HG03457 (cell line): ENCODE data around the gene DTL.
"Not testable (repeated sequence)": the region's sequence is repeated elsewhere in the genome, so short reads cannot be mapped to it uniquely, and the experiment has no call there.

Experiments used
- ATAC-seq: cut with Tn5 transposase; IDR thresholded peaks from one replicate; pipeline ENCODE4 v1.9.1; 2021; ENCODE audit warnings: moderate number of reproducible peaks; ENCODE audit not compliant: unreplicated experiment

The DTL gene, protein sequence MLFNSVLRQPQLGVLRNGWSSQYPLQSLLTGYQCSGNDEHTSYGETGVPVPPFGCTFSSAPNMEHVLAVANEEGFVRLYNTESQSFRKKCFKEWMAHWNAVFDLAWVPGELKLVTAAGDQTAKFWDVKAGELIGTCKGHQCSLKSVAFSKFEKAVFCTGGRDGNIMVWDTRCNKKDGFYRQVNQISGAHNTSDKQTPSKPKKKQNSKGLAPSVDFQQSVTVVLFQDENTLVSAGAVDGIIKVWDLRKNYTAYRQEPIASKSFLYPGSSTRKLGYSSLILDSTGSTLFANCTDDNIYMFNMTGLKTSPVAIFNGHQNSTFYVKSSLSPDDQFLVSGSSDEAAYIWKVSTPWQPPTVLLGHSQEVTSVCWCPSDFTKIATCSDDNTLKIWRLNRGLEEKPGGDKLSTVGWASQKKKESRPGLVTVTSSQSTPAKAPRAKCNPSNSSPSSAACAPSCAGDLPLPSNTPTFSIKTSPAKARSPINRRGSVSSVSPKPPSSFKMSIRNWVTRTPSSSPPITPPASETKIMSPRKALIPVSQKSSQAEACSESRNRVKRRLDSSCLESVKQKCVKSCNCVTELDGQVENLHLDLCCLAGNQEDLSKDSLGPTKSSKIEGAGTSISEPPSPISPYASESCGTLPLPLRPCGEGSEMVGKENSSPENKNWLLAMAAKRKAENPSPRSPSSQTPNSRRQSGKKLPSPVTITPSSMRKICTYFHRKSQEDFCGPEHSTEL

DNA sequence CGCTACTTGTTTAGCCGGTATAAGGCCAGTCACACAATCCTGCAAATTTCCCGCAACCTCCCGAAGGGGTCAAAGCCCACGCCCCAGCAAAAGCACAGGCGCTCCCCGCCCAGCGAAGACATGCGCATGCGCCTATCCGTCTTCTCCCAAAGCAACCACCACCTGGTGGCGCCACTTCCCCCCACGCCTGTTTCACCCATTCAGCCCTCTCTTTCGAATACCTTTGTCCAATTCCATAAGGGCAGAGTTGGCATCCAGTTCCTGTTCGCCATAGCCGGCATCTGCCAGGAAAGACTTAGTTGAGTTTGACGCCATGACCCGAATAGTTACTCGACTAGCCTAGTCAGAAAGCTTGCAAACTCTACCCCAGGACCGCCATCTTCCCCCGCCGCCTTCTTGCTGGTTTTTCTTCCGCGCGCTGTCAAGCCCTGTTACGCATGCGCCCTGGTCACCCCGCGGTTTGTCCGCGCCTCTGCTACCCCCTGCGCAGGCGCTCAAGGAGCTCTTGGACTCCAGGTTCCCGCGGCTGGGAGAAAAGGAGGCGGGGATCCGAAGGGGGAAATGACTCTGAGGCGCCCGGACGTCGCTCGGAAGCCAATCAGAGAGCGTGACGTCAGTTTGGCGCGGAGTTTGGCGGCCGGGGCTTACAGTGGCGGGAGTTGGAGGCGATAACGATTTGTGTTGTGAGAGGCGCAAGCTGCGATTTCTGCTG lies at the start of gene DTL, which contains the start of gene INTS7:
Gene DTL (plus strand): TSS at position 626 of the 712 bp plus-strand sequence. CDS start 143 bp downstream, outside the sequence.
Gene INTS7 (minus strand): TSS at position 435 of the 712 bp plus-strand sequence. CDS start 120 bp downstream, at position 315.
- peak; percentile 66 for ATAC-seq

DNA sequence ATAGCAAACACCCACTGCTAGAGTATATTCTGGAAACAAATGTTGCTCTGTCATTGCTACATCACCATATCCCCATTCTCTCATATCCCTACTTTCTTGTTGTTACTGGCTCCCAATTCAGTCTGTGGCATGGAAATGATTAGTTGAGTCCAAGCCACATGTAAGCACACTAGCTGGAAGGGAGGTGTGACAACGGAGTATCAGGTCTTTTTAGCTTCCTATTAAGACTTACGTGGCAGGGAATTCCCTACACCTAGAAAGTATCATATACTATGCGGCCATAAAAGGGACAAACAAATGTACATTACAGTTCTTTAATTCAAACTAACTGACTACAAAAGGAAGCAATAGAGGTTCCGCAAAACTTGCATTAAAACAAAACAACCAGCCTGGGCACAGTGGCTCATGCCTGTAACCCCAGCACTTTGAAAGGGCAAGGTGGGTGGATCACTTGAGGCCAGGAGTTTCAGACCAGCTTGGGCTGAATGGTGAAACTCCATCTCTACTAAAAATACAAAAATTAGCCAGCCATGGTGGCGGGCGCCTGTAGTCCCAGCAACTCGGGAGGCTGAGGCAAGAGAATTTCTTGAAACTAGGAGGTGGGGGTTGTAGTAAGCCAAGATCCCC lies 48.8 kb upstream of the DTL start:
- no peak for ATAC-seq

DNA sequence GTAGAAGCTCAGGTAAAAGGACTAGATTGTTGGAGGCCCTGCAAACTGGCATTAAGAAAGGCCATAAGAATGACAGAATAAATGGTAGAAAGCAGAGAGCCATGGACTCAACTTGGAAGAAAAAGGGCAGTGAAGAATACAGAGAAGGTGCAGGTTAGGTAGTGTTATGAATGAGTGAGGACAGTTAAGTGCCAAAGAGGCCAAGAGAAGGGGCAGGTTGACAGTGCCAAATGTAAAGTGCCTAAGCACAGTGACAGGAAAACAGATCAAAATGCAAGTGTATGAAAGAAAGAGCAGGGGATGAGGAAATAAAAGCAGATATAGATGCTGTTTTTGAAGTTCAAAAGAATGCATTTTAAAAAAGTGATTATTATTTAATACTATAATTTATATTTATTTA lies 43.9 kb upstream of the DTL start:
- no peak for ATAC-seq

DNA sequence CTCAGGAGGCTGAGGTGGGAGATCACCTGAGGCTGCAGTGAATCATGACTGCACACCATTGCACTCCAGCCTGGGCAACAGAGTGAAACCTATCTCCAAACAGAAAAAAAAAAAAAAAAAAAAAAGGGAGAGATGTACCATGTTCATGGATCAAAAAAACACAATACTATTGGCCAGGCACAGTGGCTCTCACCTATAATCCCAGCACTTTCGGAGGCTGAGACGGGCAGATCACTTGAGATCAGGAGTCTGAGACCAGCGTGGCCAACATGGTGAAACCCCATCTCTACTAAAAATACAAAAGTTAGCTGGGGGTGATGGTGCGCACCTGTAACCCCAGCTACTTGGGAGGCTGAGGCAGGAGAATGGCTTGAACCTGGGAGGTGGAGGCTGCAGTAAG lies 38.1 kb upstream of the DTL start:
- ATAC-seq: not testable (repeated sequence)

DNA sequence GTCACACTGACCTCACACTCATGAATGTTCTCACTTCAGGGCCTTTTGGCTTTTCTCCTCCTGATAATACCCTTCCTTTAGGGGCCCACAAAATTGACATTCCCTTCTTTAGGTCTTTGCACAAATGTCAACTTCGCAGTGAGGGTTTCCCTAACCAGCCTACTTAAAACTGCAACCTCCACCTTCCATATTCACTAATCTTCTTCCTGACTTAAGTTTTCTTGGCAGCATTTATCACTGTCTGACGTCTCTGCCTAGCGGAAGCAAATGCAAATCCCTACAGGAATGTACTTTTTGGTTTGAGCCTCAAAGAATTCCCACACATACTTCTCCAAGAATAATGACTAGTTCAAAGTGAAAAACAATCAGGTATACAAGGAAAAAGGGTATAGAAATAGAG lies 33.0 kb upstream of the DTL start:
- no peak for ATAC-seq

DNA sequence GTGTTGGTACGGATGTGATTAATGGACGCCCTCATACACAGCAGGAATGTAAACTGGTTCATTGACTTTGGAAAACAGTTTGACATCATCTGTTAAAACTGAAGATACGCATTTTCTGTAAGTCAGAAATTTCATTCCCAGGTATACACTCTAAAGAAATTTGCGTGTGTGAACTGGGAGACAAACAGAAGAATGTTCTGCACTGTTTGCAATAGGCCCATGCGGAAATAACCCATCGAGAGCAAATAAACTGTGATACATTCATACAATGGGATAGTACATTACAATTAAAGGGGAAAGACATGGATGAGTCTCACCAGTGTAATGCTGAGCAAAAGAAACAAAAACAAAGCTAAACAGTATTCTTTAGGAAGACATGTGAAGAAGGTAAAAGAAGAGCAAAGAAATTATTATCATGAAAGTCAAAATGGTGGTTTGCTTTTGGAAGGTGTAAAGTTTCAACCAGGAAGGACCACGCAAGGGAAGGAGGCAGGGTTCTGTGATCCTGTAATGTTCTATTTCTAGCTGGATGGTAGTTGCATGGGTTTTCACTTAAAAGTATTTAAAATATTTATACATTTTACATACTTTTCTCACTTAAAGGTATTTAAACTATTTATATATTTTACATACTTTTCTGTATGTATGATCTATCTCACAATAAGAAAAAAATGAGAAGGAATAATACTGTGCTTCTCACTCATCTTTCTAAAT lies 30.5 kb upstream of the DTL start:
- ATAC-seq: no peak

DNA sequence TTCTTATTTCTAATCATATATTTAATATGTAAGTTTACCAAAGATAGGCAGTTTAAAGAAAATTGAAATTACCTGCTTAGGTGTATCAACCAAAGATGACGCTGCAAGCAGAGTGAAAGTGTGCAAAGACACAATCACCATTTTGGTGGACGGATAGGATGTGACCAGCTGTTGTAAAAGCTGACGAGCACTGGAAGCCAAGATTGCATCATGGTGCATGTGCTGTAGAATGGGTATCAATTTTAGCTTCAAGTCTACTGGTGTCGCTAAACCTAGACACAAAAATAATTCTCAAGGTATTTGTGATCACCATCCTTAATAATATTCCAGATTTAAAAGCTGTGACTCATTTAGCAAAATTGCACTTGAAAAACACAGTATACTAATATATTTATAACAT lies 28.4 kb upstream of the DTL start:
- ATAC-seq: no peak

DNA sequence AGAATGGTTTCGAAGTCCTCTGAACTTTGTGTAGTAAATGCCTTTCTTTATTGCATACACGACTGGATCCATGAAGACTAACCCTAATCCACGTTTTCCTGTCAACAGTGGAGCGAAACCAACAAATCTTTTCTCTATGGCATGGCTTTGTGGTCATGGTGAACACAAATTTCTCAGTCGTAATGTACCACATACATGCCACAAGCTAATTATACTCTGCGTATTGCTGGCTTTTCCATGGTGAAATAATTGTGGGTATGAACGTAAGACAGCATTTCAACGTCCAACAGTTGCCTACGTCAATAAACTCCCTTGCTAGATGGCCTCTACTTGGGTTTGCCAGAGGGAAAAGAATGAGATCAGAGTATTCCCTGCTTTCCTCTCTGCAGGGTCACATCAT lies 27.7 kb upstream of the DTL start:
- no peak for ATAC-seq

DNA sequence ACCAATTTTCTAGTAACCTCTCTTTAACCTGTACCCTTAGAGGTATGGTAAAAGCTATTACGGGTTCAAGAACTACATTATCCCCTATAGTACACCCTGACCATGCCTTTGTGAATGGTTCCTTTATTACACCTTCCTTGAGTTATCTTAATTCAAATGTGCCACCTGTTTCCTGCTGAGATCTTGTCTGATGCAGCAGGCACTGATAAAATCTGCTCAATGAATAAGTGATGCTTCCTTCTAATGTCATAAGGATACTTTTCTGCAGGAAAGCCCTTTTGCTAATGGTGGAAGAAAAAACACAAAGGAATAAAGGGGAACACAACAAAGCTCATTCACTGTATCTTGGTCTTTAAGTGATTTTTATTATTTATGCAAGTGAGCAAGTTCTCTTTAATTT lies 26.0 kb upstream of the DTL start:
- ATAC-seq: no peak

DNA sequence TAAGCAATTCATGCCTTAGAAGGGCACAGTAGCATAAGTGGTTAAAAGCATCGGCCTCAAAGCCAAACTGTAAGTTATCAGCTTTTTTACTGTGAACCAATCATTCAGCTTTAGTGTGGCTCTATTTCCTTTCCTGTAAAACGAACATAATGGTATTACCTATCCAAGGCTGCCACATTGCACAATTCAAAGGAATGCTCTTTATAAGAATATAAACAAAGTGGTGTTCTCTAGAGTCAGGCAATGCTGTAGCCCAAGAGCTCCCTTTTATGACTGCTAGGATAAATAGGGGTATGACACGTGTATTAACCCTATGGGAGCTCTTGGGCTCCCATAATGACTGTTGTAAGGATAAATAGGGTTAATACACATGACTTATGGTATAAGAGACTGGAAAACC lies 25.5 kb upstream of the DTL start:
- no peak for ATAC-seq

DNA sequence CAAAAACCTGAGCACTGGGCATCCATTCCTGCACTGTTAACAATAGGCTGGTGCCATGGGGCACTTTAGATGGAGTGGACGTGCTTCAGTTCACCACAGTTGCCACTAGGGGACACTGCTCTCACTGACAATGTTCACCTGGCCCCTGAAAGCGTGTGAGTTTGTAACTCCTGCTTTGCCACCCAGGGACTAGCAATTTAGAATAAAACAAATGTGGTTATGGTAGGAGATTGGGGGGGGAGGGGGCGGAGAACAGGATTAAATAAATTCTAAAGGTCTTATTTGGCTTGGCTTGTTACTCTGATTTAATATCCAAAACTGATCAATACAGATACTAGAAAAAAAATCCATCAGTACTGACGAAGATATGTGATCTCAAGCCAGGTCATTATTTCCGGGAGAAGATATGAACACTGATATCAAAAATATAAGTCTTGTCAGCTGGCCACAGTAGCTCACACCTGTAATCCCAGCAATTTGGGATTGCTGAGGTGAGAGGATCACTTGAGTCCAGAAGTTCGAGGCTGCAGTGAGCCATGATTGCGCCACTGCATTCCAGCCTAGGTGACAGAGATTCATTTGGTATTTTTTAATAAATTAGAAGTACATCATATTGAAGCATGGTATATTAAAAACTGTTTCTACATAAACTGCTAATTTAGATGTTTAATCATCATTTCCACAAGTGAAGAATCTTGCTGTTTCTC lies 23.4 kb upstream of the DTL start:
- ATAC-seq: peak; percentile 84

DNA sequence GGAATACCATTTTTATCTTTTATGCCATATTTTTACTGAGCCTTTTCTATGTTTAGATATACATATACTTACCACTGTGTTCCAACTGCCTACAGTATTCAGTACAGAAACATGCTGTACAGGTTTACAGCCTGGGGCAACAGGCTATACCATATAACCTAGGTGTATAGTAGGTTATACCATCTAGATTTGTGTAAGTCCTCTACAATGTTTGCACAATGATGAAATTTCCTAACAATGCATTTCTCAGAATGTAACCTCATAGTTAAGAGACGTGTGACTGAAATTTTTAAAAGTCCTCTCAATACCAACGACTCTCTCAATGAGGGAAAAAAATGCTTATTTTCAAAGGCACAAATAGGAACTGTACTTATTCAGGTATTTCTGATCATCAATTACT lies 21.9 kb upstream of the DTL start:
- ATAC-seq: no peak

DNA sequence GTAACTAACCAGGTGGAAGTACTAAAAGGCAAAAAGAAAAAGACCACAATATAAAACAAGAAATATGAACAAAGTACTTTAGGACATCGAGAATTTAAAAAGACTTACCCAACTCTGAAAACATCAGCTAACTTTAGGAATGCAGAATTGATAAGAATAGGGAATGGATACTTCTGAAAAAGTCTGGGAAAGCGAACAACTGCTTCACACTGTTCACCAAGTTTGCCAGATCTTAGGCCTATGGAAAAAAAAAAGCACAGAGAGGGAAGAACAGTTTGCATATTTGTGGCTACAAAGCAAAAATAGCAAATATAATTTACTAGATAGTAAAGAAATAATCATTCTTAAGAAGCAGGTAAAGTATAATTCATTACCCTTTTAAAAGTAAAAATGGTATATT lies 14.6 kb upstream of the DTL start:
- no peak for ATAC-seq

DNA sequence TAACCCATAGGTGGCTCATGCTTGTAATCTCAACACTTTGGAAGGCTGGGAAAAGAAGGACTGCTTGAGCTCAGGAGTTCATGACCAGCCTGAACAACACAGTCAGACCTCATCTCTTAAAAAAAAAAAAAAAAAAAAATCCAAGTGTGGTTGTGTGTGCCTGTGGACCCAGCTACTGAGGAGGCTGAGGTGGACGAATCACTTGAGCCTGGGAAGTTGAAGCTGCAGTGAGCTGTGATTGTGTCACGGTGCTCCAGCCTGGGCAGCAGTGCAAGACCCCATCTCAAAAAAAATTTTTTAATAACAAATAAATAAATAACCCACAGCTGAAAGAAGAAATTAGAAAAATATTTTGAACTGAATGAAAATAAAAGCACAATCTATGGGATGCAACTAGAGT lies 14.0 kb upstream of the DTL start:
- no peak for ATAC-seq

DNA sequence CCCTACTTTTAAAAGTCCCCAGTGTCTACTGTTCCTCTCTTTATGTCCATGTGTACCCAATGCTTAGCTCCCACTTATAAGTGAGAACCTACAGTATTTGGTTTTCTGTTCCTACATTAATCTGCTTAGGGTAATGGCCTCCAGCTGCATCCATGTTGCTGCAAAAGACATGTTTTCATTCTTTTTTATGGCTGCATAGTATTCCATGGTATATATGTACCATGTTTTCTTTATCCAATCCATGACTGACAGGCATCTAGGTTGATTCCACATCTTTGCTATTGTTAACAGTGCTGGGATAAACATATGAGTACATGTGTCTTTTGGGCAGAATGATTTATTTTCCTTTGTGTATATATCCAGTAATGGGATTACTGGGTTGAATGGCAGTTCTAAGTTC lies 12.6 kb upstream of the DTL start:
- not testable (repeated sequence) for ATAC-seq

DNA sequence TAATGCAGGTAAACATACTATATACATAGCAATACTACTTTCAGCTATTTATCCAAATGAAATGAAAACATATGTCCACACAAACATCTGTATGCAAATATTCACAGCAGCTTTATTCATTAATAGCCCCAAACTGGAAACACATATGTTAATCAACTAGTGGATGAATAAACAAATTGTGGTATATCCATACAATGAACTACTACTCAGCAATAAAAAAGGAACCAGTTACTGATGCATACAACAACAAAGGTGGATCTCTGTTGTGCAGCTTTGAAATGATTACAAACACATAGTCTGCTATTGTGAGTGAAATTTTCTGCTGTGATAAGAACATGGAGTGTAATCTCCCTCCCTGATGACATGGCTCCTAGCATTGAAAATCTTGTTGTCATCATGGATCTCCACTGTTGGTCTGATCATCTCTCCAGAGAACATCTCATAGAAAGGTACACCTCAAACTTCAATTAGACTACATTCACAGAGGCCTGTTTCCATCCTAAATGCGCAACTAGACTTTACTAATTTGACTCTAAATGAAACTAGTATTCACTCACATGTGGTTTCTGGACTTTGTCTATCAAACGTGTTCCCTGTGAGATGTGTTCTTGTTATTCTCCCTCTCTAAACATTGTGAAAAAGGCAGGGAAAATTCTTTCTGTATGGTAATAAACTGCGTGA lies 10.9 kb upstream of the DTL start:
- no peak for ATAC-seq

DNA sequence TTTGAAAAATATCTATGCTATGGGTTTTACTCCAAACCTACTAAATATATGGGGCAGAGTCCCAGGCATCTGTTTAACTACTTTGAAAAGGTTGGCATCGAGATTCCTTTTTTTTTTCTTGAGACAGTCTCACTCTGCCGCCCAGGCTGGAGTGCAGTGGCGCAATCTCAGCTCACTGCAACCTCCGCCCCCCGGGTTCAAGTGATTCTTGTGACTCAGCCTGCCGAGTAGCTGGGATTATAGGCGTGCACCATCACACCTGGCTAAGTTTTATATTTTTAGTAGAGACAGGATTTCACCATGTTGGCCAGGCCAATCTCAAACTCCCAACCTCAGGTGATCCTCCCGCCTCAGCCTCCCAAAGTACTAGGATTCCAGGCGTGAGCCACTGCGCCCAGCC lies 7.8 kb upstream of the DTL start:
- ATAC-seq: not testable (repeated sequence)

DNA sequence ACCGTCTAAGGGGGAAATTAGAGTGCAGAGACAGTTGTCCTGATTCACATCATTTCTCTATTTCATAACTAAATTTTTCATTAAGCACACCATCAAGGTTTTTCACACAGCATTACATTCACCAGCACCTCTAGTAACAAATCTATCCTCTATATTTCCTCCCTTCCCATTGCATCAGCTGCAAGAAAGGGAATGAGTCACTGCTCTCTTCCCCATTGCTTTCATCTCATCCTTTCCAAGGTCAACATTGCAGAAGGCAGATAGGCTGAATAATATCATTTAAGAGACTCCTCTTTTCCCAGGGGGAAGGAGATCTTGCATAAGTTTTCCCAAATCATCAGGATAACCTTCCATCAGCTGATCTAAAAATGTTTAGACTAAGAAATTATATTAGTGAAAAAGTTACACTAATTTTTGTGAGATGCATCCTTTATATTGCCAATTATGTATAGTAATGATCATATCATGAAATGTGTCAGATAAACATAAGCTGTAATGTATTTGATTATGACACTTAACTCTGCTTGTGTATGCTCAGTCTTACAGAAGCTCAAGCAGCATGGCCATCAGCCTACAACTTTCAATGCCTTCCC lies 4.5 kb upstream of the DTL start:
- no peak for ATAC-seq
